GM12801 (cell line): Measurements from ENCODE around the gene GALNT2.

ENCODE experiments used
- TF ChIP-seq, protein P1 (sequence below): IDR thresholded peaks from one replicate; pipeline ENCODE4 v1.5.1; 2011; ENCODE audit warnings: control low read depth; ENCODE audit not compliant: insufficient read length; ENCODE audit errors: extremely low read depth

GALNT2 gene

DNA sequence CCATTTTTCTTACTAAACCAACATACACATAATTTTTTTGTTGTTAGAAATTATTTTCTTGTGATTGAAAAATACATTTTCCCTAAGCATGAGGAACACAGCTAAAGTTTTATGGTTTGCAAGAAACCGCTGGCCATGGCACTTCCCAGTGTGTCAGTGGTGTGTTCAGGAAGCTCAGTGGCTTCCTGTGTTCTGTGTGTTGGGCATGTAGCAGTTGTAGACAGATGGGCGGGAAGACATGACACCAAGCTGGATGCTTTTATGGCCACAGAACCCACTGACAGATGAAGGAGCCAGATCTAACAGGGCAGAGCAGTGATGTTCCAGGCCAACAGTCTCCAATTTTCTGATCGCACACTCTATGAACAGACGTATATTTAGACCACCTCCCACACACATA is 119.8 kb downstream of the GALNT2 start:
- TF ChIP-seq, protein P1, sequence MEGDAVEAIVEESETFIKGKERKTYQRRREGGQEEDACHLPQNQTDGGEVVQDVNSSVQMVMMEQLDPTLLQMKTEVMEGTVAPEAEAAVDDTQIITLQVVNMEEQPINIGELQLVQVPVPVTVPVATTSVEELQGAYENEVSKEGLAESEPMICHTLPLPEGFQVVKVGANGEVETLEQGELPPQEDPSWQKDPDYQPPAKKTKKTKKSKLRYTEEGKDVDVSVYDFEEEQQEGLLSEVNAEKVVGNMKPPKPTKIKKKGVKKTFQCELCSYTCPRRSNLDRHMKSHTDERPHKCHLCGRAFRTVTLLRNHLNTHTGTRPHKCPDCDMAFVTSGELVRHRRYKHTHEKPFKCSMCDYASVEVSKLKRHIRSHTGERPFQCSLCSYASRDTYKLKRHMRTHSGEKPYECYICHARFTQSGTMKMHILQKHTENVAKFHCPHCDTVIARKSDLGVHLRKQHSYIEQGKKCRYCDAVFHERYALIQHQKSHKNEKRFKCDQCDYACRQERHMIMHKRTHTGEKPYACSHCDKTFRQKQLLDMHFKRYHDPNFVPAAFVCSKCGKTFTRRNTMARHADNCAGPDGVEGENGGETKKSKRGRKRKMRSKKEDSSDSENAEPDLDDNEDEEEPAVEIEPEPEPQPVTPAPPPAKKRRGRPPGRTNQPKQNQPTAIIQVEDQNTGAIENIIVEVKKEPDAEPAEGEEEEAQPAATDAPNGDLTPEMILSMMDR = no peak

DNA sequence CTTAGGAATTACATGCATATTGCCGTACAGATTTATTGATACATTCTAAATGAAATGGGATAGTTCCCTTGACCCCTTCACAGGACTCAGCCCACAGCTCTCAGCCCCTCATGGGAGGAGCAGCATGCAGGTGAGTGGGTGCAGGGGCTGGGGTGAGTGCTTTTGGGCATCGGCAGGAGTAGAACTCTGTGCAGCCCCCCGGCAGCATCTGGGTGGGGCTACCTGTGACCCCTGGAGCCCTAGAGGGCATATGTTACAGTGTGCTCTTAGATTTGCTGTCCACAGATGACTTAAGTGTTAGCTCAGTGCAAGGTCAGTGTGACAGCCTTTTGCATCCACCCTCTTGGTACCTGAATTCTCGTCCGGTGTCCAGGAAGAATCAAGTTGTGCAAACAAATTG is 120.3 kb downstream of the GALNT2 start:
- TF ChIP-seq, protein P1 = no peak

DNA sequence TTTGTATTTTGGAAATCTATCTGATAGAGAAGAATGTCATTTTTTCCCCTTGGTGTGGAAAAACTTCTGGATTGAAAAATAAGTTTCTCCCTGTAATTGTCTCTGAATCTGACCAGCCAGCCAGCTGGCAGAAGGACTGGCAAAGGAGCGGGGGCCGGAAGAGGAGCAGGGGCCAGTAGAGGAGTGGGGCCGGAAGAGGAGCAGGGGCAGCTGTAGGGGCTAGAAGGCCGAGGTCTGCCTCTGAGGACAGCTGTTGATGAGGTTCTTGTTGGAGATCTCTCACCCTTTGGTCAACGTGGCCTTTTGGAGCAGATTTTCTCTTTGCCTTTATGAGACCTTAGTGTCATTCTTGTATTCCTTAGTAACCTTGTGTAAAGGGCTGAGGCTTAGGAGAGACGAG is 121.8 kb downstream of the GALNT2 start:
- TF ChIP-seq, protein P1 = no peak

DNA sequence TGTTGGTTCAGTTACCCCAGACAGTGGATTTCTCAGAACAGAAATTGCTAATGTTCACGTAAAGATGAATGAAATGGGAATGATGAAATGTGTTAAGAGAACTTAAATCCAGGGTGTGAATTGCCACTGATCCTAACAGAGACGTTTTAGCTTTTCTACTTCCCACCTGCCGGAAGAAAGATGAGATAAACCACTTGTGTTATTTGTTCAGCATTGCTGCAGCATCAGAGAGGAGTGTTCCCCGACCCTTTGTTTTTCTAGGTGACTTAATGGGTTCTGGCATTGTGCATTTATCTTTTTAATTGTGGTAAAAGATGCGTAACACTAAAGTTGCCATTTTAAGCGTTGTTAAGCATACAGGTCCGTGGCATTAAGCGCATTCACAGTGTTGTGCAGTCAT is 122.3 kb downstream of the GALNT2 start:
- TF ChIP-seq, protein P1 = no peak

DNA sequence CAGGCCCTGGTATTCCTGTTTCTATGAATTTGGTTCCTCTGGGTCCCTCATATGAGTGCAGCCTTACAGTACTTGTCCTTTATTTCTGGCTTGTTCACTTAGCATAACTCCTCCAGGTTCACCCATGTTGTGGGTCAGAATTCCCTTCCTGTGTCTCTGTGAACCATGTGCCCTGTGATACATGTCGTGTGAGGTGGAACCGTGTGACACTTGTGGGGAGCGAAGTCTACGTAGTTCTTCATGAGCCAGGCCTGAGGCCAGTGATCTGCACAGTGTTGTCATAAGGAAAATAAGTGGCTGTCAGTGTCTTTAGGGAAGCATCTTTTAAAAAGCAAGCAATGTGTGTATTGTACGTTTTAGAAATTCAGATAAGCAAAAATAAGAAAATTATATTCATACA is 122.8 kb downstream of the GALNT2 start:
- TF ChIP-seq, protein P1 = no peak

DNA sequence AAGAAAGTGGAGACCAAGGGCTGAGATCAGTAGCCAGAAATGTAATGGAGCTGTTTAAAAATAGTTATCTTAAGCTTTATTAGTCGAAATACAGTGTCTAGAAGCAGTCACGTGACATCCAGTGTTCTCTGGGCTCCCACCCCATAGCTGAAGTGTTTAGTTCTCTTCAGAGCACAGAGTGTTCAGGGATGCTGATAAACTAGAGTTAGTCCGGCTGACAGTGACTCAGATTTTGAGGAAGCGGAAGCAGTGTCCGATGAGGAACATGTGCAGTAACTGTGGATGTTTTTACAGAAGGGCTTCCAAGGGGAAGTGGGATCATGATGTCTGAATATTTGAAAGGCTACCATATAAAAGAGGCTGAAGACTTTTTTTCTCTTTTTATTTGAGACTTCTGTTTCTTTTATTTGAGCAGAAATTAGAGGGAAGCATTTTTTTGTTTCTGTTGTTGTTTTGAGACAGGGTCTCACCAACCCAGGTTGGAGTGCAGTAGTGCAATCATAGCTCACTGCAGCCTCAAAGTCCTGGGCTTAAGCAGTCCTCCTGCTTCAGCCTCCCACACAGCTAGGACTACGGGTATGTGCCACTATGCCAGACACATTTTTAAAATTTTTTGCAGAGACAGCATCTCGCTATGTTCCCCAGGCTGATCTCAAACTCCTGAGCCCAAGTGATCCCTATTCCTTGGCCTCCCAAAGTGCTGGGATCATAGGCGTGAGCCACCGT is 124.2 kb downstream of the GALNT2 start:
- TF ChIP-seq, protein P1 = no peak

DNA sequence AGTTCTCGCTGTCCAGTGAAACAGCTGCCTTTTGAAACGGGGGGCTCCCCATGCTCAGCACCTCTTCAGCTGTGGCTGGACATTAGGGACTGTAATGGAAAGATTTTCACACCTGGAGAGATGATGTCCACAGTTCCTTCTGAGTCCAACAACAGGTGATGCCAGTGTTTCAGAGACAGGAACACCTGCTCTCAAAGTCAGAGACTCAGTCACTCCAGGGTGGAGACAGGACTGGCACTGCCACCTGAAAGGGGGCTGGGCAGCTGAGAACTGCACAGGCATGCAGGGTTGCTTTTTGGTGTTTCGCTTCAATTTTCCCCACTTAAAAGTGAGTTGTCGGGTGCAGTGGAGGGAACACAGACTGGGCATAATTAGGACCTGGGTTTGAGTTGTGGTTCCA is 124.8 kb downstream of the GALNT2 start:
- TF ChIP-seq, protein P1 = no peak
